Neural crest cell (in vitro differentiated cells): ENCODE results near the gene VAPA. TPM values are rescaled to one million over a fixed set of nuclear protein-coding genes. Genes with fewer than 3 reads are reported as not detected.

Experiments
- DNase-seq: peaks from one replicate; pipeline ENCODE4 v3.0.0; 2021; ENCODE audit warnings: low read depth, mixed read lengths, low spot score
- H3K27ac Mint-ChIP-seq: one replicate; pipeline ENCODE4 v1.8.0; 2021; ENCODE audit warnings: mild to moderate bottlenecking, mixed read lengths; ENCODE audit not compliant: unreplicated experiment
- H3K27me3 Mint-ChIP-seq: 2 replicates; pipeline ENCODE4 v1.8.0; 2021; ENCODE audit warnings: low read depth, mild to moderate bottlenecking, mixed read lengths
- H3K36me3 Mint-ChIP-seq: 2 replicates; pipeline ENCODE4 v1.8.0; 2021; ENCODE audit warnings: low read depth, mild to moderate bottlenecking, mixed read lengths
- H3K4me1 Mint-ChIP-seq: 2 replicates; pipeline ENCODE4 v1.8.0; 2021; ENCODE audit warnings: mixed read lengths
- H3K4me3 Mint-ChIP-seq: one replicate; pipeline ENCODE4 v1.8.0; 2021; ENCODE audit warnings: mild to moderate bottlenecking, mixed read lengths
- H3K9me3 Mint-ChIP-seq: 2 replicates; pipeline ENCODE4 v1.8.0; 2021; ENCODE audit warnings: mixed read lengths
- CTCF ChIP-seq: fragments of 200-600 bp; sonication (generic); conservative IDR thresholded peaks from 2 replicates; pipeline ENCODE4 v1.5.0; 2021; ENCODE audit warnings: antibody characterized with exemption, mild to moderate bottlenecking
- total RNA-seq: library from RNA; stranded (reverse); gene quantifications from 2 replicates; pipeline ENCODE4 v1.2.1, GENCODE V29; 2021

Gene VAPA
- total RNA-seq, 1 donor from 2014 or later = 125 TPM

GRCh38 chr18:9965711-9966624 is 52.2 kb downstream of the VAPA start:
- Mint-ChIP-seq H3K9me3 (no peaks in the 10 kb centered on the region), H3K27ac (no peak overlapping the region), H3K4me3 (no peak overlapping the region), H3K36me3 (no peaks in the 10 kb centered on the region), H3K4me1 (no peaks in the 10 kb centered on the region), H3K27me3 (no peaks in the 10 kb centered on the region)
- TF ChIP-seq CTCF = no peak
- DNase-seq = no peak

GRCh38 chr18:9968081-9968848 is 54.4 kb downstream of the VAPA start:
- DNase-seq = no peak
- Mint-ChIP-seq H3K4me3 (no peak overlapping the region), H3K4me1 (peaks cover 11% of the 10 kb centered on the region), H3K27me3 (no peaks in the 10 kb centered on the region), H3K9me3 (no peaks in the 10 kb centered on the region), H3K36me3 (no peaks in the 10 kb centered on the region), H3K27ac (peak overlapping the region; percentile 58)
- TF ChIP-seq CTCF = no peak

- Mint-ChIP-seq H3K4me1 (peaks cover 11% of the 10 kb centered on the region), H3K27ac (peak overlapping the region; percentile 62), H3K27me3 (no peaks in the 10 kb centered on the region), H3K4me3 (no peak overlapping the region), H3K9me3 (peaks cover 3% of the 10 kb centered on the region), H3K36me3 (peaks cover 3% of the 10 kb centered on the region)
- DNase-seq = no peak
- no peak for TF ChIP-seq CTCF
Measured at GRCh38 chr18:9969247-9969646, 55.4 kb downstream of the VAPA start.

GRCh38 chr18:9971313-9971920 is 57.6 kb downstream of the VAPA start:
- H3K4me1 Mint-ChIP-seq = peaks cover 11% of the 10 kb centered on the region
- H3K9me3 Mint-ChIP-seq = peaks cover 13% of the 10 kb centered on the region
- peaks cover 12% of the 10 kb centered on the region for H3K36me3 Mint-ChIP-seq
- peak; percentile 96 for TF ChIP-seq CTCF
- H3K4me3 Mint-ChIP-seq = no peak overlapping the region
- no peak overlapping the region for H3K27ac Mint-ChIP-seq
- H3K27me3 Mint-ChIP-seq = no peaks in the 10 kb centered on the region
- DNase-seq = peak; percentile 88

GRCh38 chr18:9973470-9973869 is 59.7 kb downstream of the VAPA start:
- H3K27ac Mint-ChIP-seq = peak overlapping the region; percentile 6
- H3K9me3 Mint-ChIP-seq = peaks cover 16% of the 10 kb centered on the region
- TF ChIP-seq CTCF = no peak
- peaks cover 16% of the 10 kb centered on the region for H3K36me3 Mint-ChIP-seq
- H3K4me1 Mint-ChIP-seq = peaks cover 11% of the 10 kb centered on the region
- H3K27me3 Mint-ChIP-seq = no peaks in the 10 kb centered on the region
- no peak overlapping the region for H3K4me3 Mint-ChIP-seq
- no peak for DNase-seq
